GM18502 (cell line): ENCODE data around the gene POLR2M.

Experiments
- ATAC-seq: cut with Tn5 transposase; IDR thresholded peaks from one replicate; pipeline ENCODE4 v1.9.1; 2021; ENCODE audit warnings: mild to moderate bottlenecking; ENCODE audit not compliant: unreplicated experiment, poor library complexity

Gene POLR2M

DNA sequence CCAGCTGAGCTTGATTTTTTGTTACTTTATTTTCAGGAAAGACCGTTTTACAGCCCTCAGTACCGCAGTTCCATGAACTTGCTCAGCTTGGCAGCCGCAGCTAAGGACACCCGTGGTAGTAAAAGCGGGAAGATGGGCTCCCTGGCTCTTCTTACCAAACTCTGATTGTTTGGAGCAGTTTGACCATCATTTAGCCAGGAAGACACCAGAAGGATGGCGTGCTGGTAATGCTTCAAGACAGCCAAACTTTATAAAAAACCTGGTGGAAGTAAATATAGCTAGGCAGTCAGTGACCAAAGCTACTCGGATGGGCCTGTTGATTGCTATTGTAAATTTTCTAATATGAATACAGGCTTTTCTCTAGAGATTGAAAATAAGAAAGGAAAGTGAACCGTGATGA lies 28.9 kb downstream of the POLR2M start:
- ATAC-seq = no peak

GRCh38 chr15:57735891-57736290 lies 29.4 kb downstream of the POLR2M start:
- ATAC-seq = no peak

DNA sequence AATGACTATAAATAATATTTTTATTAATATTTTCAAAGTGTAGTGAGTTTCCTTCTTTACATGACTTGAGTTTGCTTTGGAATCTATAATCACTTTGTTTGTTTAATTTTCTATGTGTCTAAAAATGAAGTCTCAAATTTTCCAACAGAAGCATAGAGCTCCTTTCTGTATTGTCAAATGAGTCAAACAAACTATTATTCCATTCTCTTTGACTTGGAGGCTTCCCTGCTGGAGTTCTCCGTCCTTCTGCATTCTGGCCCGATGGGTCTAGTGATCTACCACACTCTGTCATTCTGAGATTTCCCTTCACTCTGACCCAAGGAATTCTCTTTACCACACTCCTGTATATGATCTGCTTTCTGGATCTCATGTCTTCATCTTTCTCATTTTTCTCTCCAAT lies 30.1 kb downstream of the POLR2M start:
- no peak for ATAC-seq

- no peak for ATAC-seq
These were observed 32.3 kb downstream of the POLR2M start for GRCh38 chr15:57738734-57739237.

DNA sequence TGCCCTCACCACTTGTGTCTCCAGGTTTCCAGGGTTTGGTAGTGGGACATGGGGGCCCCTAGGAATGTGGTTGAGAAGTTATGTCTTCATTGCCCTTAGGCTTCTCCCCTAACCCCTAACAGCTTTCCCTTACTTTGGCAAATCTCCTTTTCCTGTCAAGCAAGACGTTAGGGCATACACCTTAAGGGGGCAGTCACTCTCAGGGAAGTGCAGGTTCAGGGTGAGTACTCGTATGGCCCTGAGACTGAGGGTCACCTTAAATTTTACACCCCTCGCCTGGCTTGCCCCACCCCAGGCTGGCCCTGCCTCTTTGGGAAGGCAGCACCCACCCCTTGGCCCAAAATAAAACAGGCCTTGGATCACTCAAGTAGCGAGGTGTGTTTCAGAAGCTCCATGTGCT lies 33.5 kb downstream of the POLR2M start:
- no peak for ATAC-seq

- no peak for ATAC-seq
These were observed 34.6 kb downstream of the POLR2M start for GRCh38 chr15:57741089-57741488.

DNA sequence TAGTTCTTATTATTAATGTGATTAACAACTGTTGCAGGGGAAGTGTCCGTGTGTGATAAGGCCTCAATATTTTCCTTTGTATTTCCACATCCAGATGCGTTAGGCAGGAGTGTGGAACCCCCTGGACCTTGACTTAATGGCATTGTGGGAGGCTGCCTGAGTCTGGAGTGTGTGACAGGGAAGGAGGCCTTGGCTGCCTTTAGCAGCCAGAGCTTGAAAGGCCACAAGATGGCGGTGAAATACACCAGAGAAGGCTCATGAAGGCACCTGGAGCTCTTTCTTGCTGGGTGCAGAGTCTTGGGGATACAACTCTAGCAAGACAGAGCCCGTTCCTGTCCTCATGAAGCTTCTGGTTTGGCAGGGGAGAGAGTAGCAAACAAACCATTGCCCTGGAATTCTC lies 36.9 kb downstream of the POLR2M start:
- no peak for ATAC-seq

GRCh38 chr15:57746786-57747185 lies 40.3 kb downstream of the POLR2M start:
- ATAC-seq = no peak

GRCh38 chr15:57747206-57747896 lies 40.8 kb downstream of the POLR2M start:
- ATAC-seq = no peak

- no peak for ATAC-seq
These were observed 44.8 kb downstream of the POLR2M start for GRCh38 chr15:57751177-57751800.

DNA sequence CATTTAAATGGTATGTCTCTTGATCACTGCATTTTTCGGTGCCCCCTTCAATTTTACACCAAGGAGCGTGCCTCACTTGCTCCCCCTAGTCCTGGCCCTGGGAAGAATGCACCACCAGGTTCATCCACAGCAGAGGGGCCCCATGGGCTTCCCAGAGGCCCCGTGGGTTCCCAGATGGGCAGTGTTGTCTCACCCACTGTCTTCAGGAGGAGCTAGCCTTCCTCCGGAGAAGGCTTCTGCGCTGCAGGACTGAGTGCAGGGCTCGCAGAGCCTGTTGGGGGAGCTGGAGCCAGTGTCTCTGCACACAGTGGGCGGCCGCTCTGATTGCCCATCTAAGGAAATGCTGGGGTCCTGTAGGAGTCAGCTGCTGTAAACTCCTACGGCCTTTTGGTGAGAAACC lies 45.9 kb downstream of the POLR2M start:
- ATAC-seq = no peak

DNA sequence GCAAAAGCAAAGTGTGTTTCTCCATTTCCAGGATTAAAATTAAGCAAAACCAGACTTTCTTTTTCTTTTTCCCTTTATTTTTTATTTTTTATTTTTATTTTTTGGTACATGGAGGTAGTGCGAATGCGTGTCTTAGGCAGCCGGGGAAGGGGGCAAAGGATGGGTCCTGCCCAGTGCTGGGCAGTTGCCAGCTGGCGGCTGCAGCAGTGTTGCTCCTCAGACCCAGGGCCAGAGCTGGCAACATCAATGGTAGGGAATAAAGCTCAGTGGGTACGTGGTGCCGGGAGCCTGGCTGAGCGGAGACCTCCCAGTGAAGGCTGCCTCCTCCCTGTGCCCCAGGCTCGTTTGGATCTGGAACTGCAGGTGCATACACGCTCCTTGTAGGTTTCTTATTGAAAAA lies 46.3 kb downstream of the POLR2M start:
- ATAC-seq = no peak

- ATAC-seq = no peak
These were observed 50.0 kb downstream of the POLR2M start for GRCh38 chr15:57756466-57756865.

DNA sequence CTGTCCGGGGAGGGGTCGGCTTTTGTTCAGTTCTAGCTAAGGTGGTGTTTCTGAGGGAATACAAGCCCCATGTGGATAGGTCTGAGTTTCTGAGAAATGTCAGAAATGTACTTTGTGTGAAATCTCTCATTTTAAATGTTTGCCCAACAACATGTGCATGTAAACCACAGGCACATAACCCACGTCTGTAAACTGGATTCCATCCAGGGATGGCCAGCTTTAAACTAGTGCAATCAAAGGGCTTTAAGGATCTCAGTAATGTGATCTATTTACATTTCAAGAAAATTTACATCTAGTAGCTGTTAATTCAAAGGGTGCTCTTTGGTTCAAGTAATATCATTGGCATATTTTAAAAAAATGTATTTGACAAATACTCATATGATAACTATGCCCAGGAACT lies 52.0 kb downstream of the POLR2M start:
- no peak for ATAC-seq

GRCh38 chr15:57761562-57761961 lies 55.0 kb downstream of the POLR2M start:
- ATAC-seq = no peak

- no peak for ATAC-seq
These were observed 55.8 kb downstream of the POLR2M start for GRCh38 chr15:57762302-57762701.

DNA sequence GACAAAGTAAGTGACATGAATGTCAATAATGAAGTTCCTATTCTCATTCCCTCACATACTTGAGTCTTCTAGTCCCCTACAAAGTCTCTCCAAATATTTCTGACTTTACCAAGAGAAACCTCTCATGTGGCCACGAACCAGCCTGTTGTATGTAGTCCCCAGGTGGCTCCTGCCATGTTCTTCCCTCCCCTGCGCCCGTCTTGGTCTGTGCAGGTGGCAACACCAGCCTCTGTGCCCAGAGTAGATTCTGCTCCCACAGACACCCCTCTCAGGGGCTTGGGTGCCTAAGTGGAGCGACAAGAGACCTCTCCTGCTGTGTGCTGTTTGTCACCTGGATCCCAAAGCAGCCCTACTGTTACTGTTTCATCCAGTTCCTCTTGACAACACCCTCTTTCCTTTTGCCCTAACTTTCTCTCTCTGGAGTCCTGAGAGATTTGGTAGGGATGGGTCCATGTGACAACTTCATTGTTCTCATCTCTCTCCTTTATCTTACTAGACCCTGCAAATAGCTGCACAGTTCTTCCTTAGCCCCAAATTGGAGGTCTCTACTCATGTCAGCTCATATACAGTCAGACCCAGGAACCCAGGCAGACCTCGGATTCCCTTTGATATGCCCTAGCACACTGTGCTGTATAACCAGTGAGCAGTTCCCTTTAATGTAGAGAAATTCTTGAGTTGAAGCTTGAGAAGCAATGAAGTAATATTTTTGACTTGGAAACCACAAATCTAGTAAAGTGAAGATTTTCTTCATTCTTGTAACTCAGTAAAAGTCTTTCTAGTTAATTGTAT lies 56.9 kb downstream of the POLR2M start:
- no peak for ATAC-seq
